SU-DHL-6 (cell line): ENCODE measurements around the gene CFAP210.

Experiments used
- H2AFZ ChIP-seq: fragments of 200-600 bp; sonication (generic); 2 replicates; pipeline ENCODE4 v1.6.1; 2014; ENCODE audit warnings: low read depth, mild to moderate bottlenecking, moderate library complexity, mixed read lengths, antibody characterized with exemption, low read length; ENCODE audit not compliant: severe bottlenecking
- H3F3A ChIP-seq: fragments of 200-600 bp; shearing (Covaris generic); 2 replicates; pipeline ENCODE4 v1.6.0; 2016; ENCODE audit warnings: antibody characterized with exemption, mild to moderate bottlenecking; ENCODE audit not compliant: insufficient read depth
- H3K27ac ChIP-seq: fragments of 200-600 bp; sonication (generic); 2 replicates; pipeline ENCODE4 v1.5.1; 2016; ENCODE audit warnings: low read depth, mild to moderate bottlenecking, low read length, moderate library complexity, mixed read lengths
- H3K27me3 ChIP-seq: fragments of 200-600 bp; sonication (generic), shearing (Covaris generic); 2 replicates; pipeline ENCODE4 v1.6.0; 2014; ENCODE audit warnings: mild to moderate bottlenecking, low read length
- H3K36me3 ChIP-seq: fragments of 200-600 bp; sonication (generic); 2 replicates; pipeline ENCODE4 v1.6.1; 2014; ENCODE audit warnings: mild to moderate bottlenecking, low read length, mixed read lengths
- H3K4me2 ChIP-seq: fragments of 300-600, 200-600 bp; shearing (Covaris generic), sonication (generic); 2 replicates; pipeline ENCODE4 v1.6.0; 2014; ENCODE audit warnings: low read length, low read depth, mild to moderate bottlenecking; ENCODE audit not compliant: poor library complexity, severe bottlenecking
- H3K4me3 ChIP-seq: fragments of 200-600 bp; sonication (generic); 2 replicates; pipeline ENCODE4 v1.5.1; 2014; ENCODE audit warnings: antibody characterized with exemption, low read length, mild to moderate bottlenecking, mixed read lengths; ENCODE audit not compliant: insufficient read depth, poor library complexity, severe bottlenecking
- H3K79me2 ChIP-seq: fragments of 200-600 bp; sonication (generic); 2 replicates; pipeline ENCODE4 v1.6.1; 2014; ENCODE audit warnings: mild to moderate bottlenecking, low read length, moderate library complexity; ENCODE audit not compliant: insufficient read depth
- H3K9ac ChIP-seq: fragments of 200-600 bp; sonication (generic); 2 replicates; pipeline ENCODE4 v1.7.0; 2014; ENCODE audit warnings: mild to moderate bottlenecking, low read length
- H3K9me2 ChIP-seq: fragments of 200-600 bp; sonication (generic); replicated peaks from 2 replicates; pipeline ENCODE4 v1.6.1; 2014; ENCODE audit warnings: low read length; ENCODE audit not compliant: insufficient read depth
- H3K9me3 ChIP-seq: fragments of 200-600 bp; sonication (generic); 2 replicates; pipeline ENCODE4 v1.6.1; 2014; ENCODE audit warnings: low read length, mixed read lengths; ENCODE audit not compliant: insufficient read depth
- H4K20me1 ChIP-seq: fragments of 200-600 bp; sonication (generic); 2 replicates; pipeline ENCODE4 v1.6.1; 2014; ENCODE audit warnings: low read depth, mild to moderate bottlenecking, antibody characterized with exemption, low read length, moderate library complexity, mixed read lengths
- CTCF ChIP-seq: fragments of 200-600 bp; sonication (generic); IDR thresholded peaks from one replicate; pipeline ENCODE4 v1.5.1; 2017; ENCODE audit warnings: antibody characterized with exemption, mild to moderate bottlenecking, low read length, moderate library complexity; ENCODE audit not compliant: insufficient read depth, poor library complexity, severe bottlenecking
- EZH2phosphoT487 ChIP-seq: fragments of 200-600 bp; sonication (generic), shearing (Covaris generic); conservative IDR thresholded peaks from 2 replicates; pipeline ENCODE4 v1.6.1; 2018; ENCODE audit warnings: mild to moderate bottlenecking, antibody characterized with exemption, low read length, moderate library complexity, mixed read lengths

CFAP210 gene

GRCh38 chr2:169663247-169663646, 31.0 kb downstream of the CFAP210 start:
- no peaks in the 10 kb centered on the region for H3K9me3 ChIP-seq
- H3K9ac ChIP-seq, result no peak overlapping the region
- no peak overlapping the region for H3K4me2 ChIP-seq
- H3K27ac ChIP-seq, result no peak overlapping the region
- H3K36me3 ChIP-seq, result no peaks in the 10 kb centered on the region
- no peaks in the 10 kb centered on the region for H3K9me2 ChIP-seq
- no peak overlapping the region for H3K4me3 ChIP-seq
- H2AFZ ChIP-seq, result no peak overlapping the region
- no peaks in the 10 kb centered on the region for H3F3A ChIP-seq
- no peaks in the 10 kb centered on the region for H4K20me1 ChIP-seq
- no peaks in the 10 kb centered on the region for H3K79me2 ChIP-seq
- TF ChIP-seq CTCF (no peak), EZH2phosphoT487 (no peak)
- H3K27me3 ChIP-seq, result no peaks in the 10 kb centered on the region

DNA sequence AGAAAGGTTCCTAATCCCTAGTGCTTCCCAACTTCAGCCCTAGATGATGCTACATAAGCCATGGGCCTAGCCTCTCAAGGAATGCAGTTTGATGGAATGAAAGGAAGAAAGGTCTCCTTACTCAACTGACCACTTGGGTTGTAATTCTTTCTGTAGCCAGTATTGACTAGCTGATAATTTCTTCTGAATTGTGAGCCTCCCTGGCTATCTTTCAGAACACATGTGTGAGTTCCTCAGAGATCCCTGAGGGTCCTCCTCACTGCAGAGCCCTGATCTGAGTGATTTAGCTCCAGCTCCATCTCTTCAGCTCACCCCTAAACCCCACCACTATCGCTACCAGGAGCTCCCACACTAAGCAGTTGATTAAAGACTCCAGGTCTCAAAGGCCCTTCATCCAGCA, 31.5 kb downstream of the CFAP210 start:
- Histone ChIP-seq H3K9me2 (no peaks in the 10 kb centered on the region), H2AFZ (no peak overlapping the region), H3K9ac (no peak overlapping the region)

GRCh38 chr2:169661265-169661664, 32.9 kb downstream of the CFAP210 start:
- Histone ChIP-seq H3K27ac (no peak overlapping the region), H3K36me3 (no peaks in the 10 kb centered on the region), H3K4me3 (no peak overlapping the region), H3K9me2 (no peaks in the 10 kb centered on the region), H3K79me2 (no peaks in the 10 kb centered on the region), H3F3A (no peaks in the 10 kb centered on the region), H3K4me2 (no peak overlapping the region), H3K9ac (no peak overlapping the region), H4K20me1 (no peaks in the 10 kb centered on the region), H3K27me3 (no peaks in the 10 kb centered on the region), H2AFZ (no peak overlapping the region), H3K9me3 (no peaks in the 10 kb centered on the region)
- TF ChIP-seq EZH2phosphoT487 (no peak), CTCF (no peak)

More for the DNA sequence above, 31.5 kb downstream of the CFAP210 start:
- no peaks in the 10 kb centered on the region for H3K79me2 ChIP-seq
- no peak overlapping the region for H3K4me3 ChIP-seq
- no peaks in the 10 kb centered on the region for H3F3A ChIP-seq
- no peak overlapping the region for H3K4me2 ChIP-seq
- no peak overlapping the region for H3K27ac ChIP-seq
- H3K9me3 ChIP-seq, result no peaks in the 10 kb centered on the region
- no peak for TF ChIP-seq CTCF
- TF ChIP-seq EZH2phosphoT487, result no peak
- no peaks in the 10 kb centered on the region for H3K27me3 ChIP-seq
- no peaks in the 10 kb centered on the region for H4K20me1 ChIP-seq
- no peaks in the 10 kb centered on the region for H3K36me3 ChIP-seq
